ENCODE results near the gene CRYZL1.

CRYZL1 gene

DNA sequence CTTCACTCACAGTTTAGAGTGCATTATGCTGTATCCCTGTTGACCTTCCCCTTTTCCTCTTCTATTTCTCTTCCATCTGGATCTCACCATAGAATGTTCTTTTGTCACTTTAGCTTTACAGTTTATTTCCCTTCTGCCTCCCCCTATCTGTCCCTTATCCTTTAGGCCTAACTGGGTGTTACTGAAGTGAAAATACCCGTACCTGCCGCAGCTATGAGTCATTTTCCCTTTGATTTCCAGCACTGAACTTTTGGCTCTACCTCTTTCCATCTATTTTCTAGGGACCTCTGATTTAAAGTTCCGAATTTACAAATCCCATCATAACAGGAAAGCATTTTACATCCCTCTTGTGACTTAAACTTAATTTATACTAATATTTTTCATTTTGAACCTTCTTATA, 20.5 kb upstream of the CRYZL1 start:
- no peak for DNase-seq (ENCODE audit: low read depth, low spot score)
- H3K9me3 ChIP-seq (ENCODE audit: insufficient read depth, low read length): peaks cover 16% of the 10 kb centered on the region
- H3K4me3 ChIP-seq (ENCODE audit: insufficient read length, low read depth): no peak overlapping the region
- H3K27me3 ChIP-seq (ENCODE audit: insufficient read depth, insufficient read length): no peaks in the 10 kb centered on the region
- TF ChIP-seq SUZ12 (IDR thresholded peaks at IDR 0.05; ENCODE audit: extremely low read depth, insufficient read depth, insufficient read length) (no peak), ZNF274 (IDR thresholded peaks at IDR 0.05; ENCODE audit: low read depth, low read length) (no peak), YY1 (IDR thresholded peaks at IDR 0.05; ENCODE audit: insufficient read depth, insufficient read length) (no peak)
- no peak overlapping the region for H3K9ac ChIP-seq (ENCODE audit: insufficient read length, low read depth)
- no peaks in the 10 kb centered on the region for H3K4me1 ChIP-seq (ENCODE audit: insufficient read depth, insufficient read length)
- H3K36me3 ChIP-seq (ENCODE audit: insufficient read depth, insufficient read length, low read length): peaks cover 11% of the 10 kb centered on the region

DNA sequence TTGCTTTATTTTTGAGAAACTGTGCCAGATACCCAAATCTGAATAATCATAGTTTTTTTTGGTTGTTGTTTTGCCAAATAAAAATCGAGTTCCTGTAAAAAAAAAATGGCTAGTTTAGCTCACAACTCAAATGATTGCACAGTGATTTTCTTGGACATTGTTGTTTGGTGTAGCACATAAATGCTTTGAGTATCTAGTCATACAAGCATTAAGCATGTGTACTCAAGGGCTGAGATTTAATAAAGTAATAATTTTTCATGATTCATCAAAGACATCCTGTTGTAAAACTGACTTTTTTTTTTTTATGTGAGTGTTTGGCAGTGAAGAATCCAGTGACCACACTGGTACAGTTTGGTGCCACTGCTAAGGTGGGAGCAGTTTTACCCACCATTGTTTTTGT, 19.6 kb upstream of the CRYZL1 start:
- Histone ChIP-seq H3K4me1 (ENCODE audit: insufficient read depth, insufficient read length) (no peaks in the 10 kb centered on the region), H3K27me3 (ENCODE audit: insufficient read depth, insufficient read length) (no peaks in the 10 kb centered on the region), H3K4me3 (ENCODE audit: insufficient read length, low read depth) (no peak overlapping the region), H3K9ac (ENCODE audit: insufficient read length, low read depth) (no peak overlapping the region), H3K9me3 (ENCODE audit: insufficient read depth, low read length) (peaks cover 16% of the 10 kb centered on the region), H3K36me3 (ENCODE audit: insufficient read depth, insufficient read length, low read length) (peaks cover 11% of the 10 kb centered on the region)
- DNase-seq (ENCODE audit: low read depth, low spot score): no peak
- TF ChIP-seq YY1 (IDR thresholded peaks at IDR 0.05; ENCODE audit: insufficient read depth, insufficient read length): no peak
- no peak for TF ChIP-seq SUZ12 (IDR thresholded peaks at IDR 0.05; ENCODE audit: extremely low read depth, insufficient read depth, insufficient read length)
- TF ChIP-seq ZNF274 (IDR thresholded peaks at IDR 0.05; ENCODE audit: low read depth, low read length): no peak

DNA sequence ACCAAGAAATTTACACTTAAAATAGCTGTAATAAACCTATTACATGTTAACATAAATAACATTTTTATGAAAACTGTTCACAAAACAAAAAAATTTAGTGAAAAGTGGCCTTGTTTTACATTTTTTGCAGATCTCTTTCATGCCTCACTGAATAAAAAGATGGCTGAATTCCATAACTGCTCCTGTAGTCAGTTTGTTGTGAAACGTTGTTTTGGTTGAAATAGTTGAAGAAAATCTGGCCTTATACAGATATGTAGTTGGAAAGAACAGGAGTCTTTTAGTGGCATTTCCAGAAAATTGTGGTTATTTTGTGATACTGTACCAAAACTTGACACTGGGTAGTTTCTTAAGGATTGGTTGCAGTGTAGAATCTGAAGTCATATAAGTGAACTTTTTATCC, 18.9 kb upstream of the CRYZL1 start:
- H3K9me3 ChIP-seq (ENCODE audit: insufficient read depth, low read length): peaks cover 16% of the 10 kb centered on the region
- peaks cover 11% of the 10 kb centered on the region for H3K36me3 ChIP-seq (ENCODE audit: insufficient read depth, insufficient read length, low read length)
- no peaks in the 10 kb centered on the region for H3K4me1 ChIP-seq (ENCODE audit: insufficient read depth, insufficient read length)
- no peak overlapping the region for H3K9ac ChIP-seq (ENCODE audit: insufficient read length, low read depth)
- H3K4me3 ChIP-seq (ENCODE audit: insufficient read length, low read depth): no peak overlapping the region
- H3K27me3 ChIP-seq (ENCODE audit: insufficient read depth, insufficient read length): no peaks in the 10 kb centered on the region
- no peak for DNase-seq (ENCODE audit: low read depth, low spot score)
- TF ChIP-seq SUZ12 (IDR thresholded peaks at IDR 0.05; ENCODE audit: extremely low read depth, insufficient read depth, insufficient read length) (no peak), YY1 (IDR thresholded peaks at IDR 0.05; ENCODE audit: insufficient read depth, insufficient read length) (no peak), ZNF274 (IDR thresholded peaks at IDR 0.05; ENCODE audit: low read depth, low read length) (no peak)

DNA sequence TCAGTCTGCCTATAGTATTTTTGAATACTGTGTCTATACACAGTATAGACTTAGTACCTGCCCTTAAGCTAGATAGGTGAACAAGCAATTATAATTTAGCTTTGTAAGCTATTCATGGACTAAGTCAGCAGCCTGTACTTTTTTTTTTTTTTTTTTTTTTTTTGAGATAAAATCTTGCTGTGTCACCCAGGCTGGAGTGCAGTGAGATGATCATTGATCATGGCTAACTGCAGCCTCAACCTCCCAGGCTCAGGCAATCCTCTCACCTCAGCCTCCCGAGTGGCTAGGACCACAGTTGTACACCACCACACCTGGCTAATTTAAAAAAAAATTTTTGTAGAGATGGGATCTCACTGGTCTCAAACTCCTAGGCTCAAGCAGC, 18.0 kb upstream of the CRYZL1 start:
- Histone ChIP-seq H3K4me1 (ENCODE audit: insufficient read depth, insufficient read length) (peaks cover 2% of the 10 kb centered on the region), H3K27me3 (ENCODE audit: insufficient read depth, insufficient read length) (no peaks in the 10 kb centered on the region), H3K9me3 (ENCODE audit: insufficient read depth, low read length) (peaks cover 16% of the 10 kb centered on the region), H3K36me3 (ENCODE audit: insufficient read depth, insufficient read length, low read length) (peaks cover 11% of the 10 kb centered on the region), H3K9ac (ENCODE audit: insufficient read length, low read depth) (no peak overlapping the region), H3K4me3 (ENCODE audit: insufficient read length, low read depth) (no peak overlapping the region)
- DNase-seq (ENCODE audit: low read depth, low spot score): no peak
- TF ChIP-seq SUZ12 (IDR thresholded peaks at IDR 0.05; ENCODE audit: extremely low read depth, insufficient read depth, insufficient read length): no peak
- TF ChIP-seq YY1 (IDR thresholded peaks at IDR 0.05; ENCODE audit: insufficient read depth, insufficient read length): no peak
- TF ChIP-seq ZNF274 (IDR thresholded peaks at IDR 0.05; ENCODE audit: low read depth, low read length): no peak

DNA sequence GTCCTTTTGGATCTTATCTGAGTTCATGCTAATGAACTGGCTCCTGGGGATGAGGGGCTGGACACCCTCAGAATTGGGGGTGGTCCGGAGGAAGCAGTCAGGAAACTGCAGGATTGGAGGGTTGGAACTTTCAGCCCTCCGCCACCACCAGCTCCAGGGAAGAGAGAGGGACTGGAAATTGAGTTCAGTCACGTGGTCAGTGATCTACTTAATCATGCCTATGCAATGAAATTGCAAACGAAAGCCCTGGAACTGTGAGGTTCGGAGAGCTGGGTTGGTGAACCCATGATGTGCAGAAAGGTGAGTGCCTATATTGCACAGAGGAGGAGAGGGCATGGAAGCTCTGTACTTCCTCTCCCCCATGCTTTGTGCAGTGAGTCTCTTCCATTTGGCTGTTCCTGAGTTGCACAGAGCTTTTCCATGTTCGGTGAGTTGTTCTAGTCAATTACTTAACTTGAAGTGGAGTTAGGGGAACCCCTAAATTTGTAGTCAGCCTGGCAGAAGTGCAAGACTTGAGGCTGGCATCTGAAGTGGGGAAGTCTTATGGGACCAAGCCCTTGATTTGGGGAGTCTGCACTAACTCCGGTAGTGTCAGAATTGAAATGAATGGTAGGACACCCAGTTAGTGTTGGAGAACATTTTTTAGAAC, 17.5 kb upstream of the CRYZL1 start:
- H3K27me3 ChIP-seq (ENCODE audit: insufficient read depth, insufficient read length): no peaks in the 10 kb centered on the region
- H3K4me3 ChIP-seq (ENCODE audit: insufficient read length, low read depth): no peak overlapping the region
- H3K9me3 ChIP-seq (ENCODE audit: insufficient read depth, low read length): peaks cover 16% of the 10 kb centered on the region
- no peak for DNase-seq (ENCODE audit: low read depth, low spot score)
- TF ChIP-seq ZNF274 (IDR thresholded peaks at IDR 0.05; ENCODE audit: low read depth, low read length): no peak
- no peak for TF ChIP-seq SUZ12 (IDR thresholded peaks at IDR 0.05; ENCODE audit: extremely low read depth, insufficient read depth, insufficient read length)
- no peak for TF ChIP-seq YY1 (IDR thresholded peaks at IDR 0.05; ENCODE audit: insufficient read depth, insufficient read length)
- no peak overlapping the region for H3K9ac ChIP-seq (ENCODE audit: insufficient read length, low read depth)
- peaks cover 15% of the 10 kb centered on the region for H3K36me3 ChIP-seq (ENCODE audit: insufficient read depth, insufficient read length, low read length)
- peaks cover 4% of the 10 kb centered on the region for H3K4me1 ChIP-seq (ENCODE audit: insufficient read depth, insufficient read length)

DNA sequence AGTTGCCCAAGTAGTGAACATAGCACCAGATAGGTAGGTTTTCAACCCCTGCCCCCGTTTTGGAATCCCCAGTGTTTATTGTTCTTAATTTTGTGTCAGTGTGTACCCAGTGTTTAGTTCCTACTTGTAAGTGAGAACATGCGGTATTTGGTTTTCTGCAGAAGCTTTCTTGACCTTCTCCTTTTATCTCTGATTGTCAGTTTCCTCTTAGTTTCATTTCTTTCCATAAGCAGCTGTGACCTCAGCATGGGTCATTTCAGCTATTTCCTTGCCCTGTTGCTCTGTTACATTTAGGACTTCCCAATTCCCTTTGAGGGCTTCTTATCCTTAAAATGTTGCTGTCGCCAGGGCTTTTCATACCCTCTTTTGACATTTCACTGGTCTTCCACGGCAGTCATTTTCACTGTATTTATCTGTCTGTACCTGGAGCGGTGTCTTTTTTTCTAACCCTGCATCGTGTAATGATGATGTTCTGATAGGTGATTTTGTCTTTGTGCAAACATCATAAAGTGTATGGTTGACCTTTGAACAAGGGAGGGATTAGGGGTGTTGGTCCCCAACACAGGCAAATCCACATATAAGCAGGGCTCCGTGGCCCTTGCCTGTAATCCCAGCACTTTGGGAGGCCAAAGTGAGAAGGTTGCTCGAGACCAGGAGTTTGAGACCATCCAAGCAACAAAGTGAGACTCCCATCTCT, 15.7 kb upstream of the CRYZL1 start:
- peaks cover 16% of the 10 kb centered on the region for H3K9me3 ChIP-seq (ENCODE audit: insufficient read depth, low read length)
- peaks cover 5% of the 10 kb centered on the region for H3K4me1 ChIP-seq (ENCODE audit: insufficient read depth, insufficient read length)
- TF ChIP-seq SUZ12 (IDR thresholded peaks at IDR 0.05; ENCODE audit: extremely low read depth, insufficient read depth, insufficient read length) (no peak), ZNF274 (IDR thresholded peaks at IDR 0.05; ENCODE audit: low read depth, low read length) (no peak), YY1 (IDR thresholded peaks at IDR 0.05; ENCODE audit: insufficient read depth, insufficient read length) (no peak)
- DNase-seq (ENCODE audit: low read depth, low spot score): no peak
- no peaks in the 10 kb centered on the region for H3K27me3 ChIP-seq (ENCODE audit: insufficient read depth, insufficient read length)
- no peak overlapping the region for H3K4me3 ChIP-seq (ENCODE audit: insufficient read length, low read depth)
- H3K36me3 ChIP-seq (ENCODE audit: insufficient read depth, insufficient read length, low read length): peaks cover 21% of the 10 kb centered on the region
- H3K9ac ChIP-seq (ENCODE audit: insufficient read length, low read depth): no peak overlapping the region

DNA sequence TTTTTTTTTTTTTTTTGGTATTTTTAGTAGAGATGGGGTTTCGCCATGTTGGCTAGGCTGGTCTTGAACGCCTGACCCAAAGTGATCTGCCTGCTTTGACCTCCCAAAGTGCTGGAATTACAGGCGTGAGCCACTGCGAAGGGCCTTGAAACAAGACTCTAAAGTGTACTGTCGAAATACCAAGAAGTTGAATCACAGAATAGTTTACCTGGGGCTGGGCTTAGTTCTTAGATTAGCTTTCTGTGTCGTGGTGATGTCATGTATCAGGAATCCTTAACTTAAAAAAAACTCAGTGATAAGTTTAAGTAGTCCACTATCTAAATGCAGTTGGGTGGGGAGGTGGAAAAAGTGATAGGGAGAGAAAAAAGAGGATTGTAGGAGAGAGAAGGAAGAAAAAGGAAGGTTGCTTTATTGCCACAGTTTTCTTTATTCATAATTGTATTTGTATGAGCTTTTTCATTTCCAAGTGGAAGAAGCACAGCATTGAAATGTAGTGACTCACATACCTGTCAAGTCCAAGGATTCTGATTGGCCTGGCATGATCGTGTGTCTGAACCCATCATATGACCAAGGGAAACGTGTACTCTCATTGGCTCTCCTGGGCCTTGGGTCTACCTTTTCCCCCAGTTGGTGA, 14.2 kb upstream of the CRYZL1 start:
- Histone ChIP-seq H3K9me3 (ENCODE audit: insufficient read depth, low read length) (peaks cover 7% of the 10 kb centered on the region), H3K27me3 (ENCODE audit: insufficient read depth, insufficient read length) (no peaks in the 10 kb centered on the region), H3K36me3 (ENCODE audit: insufficient read depth, insufficient read length, low read length) (peaks cover 22% of the 10 kb centered on the region), H3K9ac (ENCODE audit: insufficient read length, low read depth) (no peak overlapping the region), H3K4me3 (ENCODE audit: insufficient read length, low read depth) (no peak overlapping the region), H3K4me1 (ENCODE audit: insufficient read depth, insufficient read length) (peaks cover 9% of the 10 kb centered on the region)
- DNase-seq (ENCODE audit: low read depth, low spot score): peak; percentile 74
- no peak for TF ChIP-seq YY1 (IDR thresholded peaks at IDR 0.05; ENCODE audit: insufficient read depth, insufficient read length)
- TF ChIP-seq SUZ12 (IDR thresholded peaks at IDR 0.05; ENCODE audit: extremely low read depth, insufficient read depth, insufficient read length): no peak
- no peak for TF ChIP-seq ZNF274 (IDR thresholded peaks at IDR 0.05; ENCODE audit: low read depth, low read length)
